DND-41 (cell line): Measurements from ENCODE around the gene WDFY4.

Experiments used
- ATAC-seq: fragments of 200-7000 bp; cut with Tn5 transposase; 3 replicates; pipeline ENCODE4 v1.9.1; 2021; ENCODE audit warnings: low read depth; ENCODE audit not compliant: insufficient read depth
- DNase-seq: peaks from one replicate; pipeline ENCODE4 v3.0.0-alpha.2; 2020
- H2AFZ ChIP-seq: 2 replicates; pipeline ENCODE4 v1.6.0; 2012; ENCODE audit warnings: low read depth, low read length
- H3K27ac ChIP-seq: 2 replicates; pipeline ENCODE4 v1.5.1; 2012; ENCODE audit warnings: low read length, inconsistent platforms
- H3K27me3 ChIP-seq: fragments of 200-600 bp; sonication (generic); 2 replicates; pipeline ENCODE4 v1.6.0; 2012; ENCODE audit warnings: low read length, mild to moderate bottlenecking, inconsistent platforms; ENCODE audit not compliant: insufficient read depth, poor library complexity
- H3K36me3 ChIP-seq: 2 replicates; pipeline ENCODE4 v1.5.1; 2012; ENCODE audit warnings: low read length, inconsistent platforms; ENCODE audit not compliant: insufficient read depth
- H3K4me1 ChIP-seq: 2 replicates; pipeline ENCODE4 v1.5.1; 2012; ENCODE audit warnings: mild to moderate bottlenecking, low read length; ENCODE audit not compliant: insufficient read depth
- H3K4me2 ChIP-seq: 2 replicates; pipeline ENCODE4 v1.6.0; 2012; ENCODE audit warnings: mild to moderate bottlenecking, moderate library complexity, low read length, inconsistent platforms; ENCODE audit not compliant: insufficient read depth
- H3K4me3 ChIP-seq, 2 experiments: fragments of 200-600 bp in 1 of 2; shearing (Covaris generic) in 1 of 2; 2 replicates each; pipeline ENCODE4 v1.5.1; 2012 to 2016; ENCODE audit warnings: inconsistent platforms in 2 of 2, low read length in 2 of 2, mild to moderate bottlenecking in 2 of 2, low read depth in 1 of 2, moderate library complexity in 1 of 2
- H3K79me2 ChIP-seq: 2 replicates; pipeline ENCODE4 v1.6.0; 2012; ENCODE audit warnings: low read length, inconsistent platforms; ENCODE audit not compliant: insufficient read depth
- H3K9ac ChIP-seq: 2 replicates; pipeline ENCODE4 v1.6.0; 2012; ENCODE audit warnings: low read depth, mild to moderate bottlenecking, inconsistent platforms, low read length, moderate library complexity
- H3K9me3 ChIP-seq: 2 replicates; pipeline ENCODE4 v1.5.1; 2012; ENCODE audit warnings: low read length, moderate library complexity, mild to moderate bottlenecking, inconsistent platforms; ENCODE audit not compliant: insufficient read depth, severe bottlenecking
- H4K20me1 ChIP-seq: 2 replicates; pipeline ENCODE4 v1.6.0; 2012; ENCODE audit warnings: low read length; ENCODE audit not compliant: insufficient read depth
- EZH2 ChIP-seq: IDR thresholded peaks from 3 replicates; pipeline ENCODE4 v1.6.1; 2012; ENCODE audit warnings: borderline replicate concordance, low read depth, mild to moderate bottlenecking, moderate library complexity, low read length, inconsistent platforms; ENCODE audit not compliant: severe bottlenecking
- TF ChIP-seq, protein P1 (sequence below): IDR thresholded peaks from 2 replicates; pipeline ENCODE4 v1.5.1; 2012; ENCODE audit warnings: borderline replicate concordance, low read length, moderate library complexity, mild to moderate bottlenecking; ENCODE audit not compliant: poor library complexity, severe bottlenecking; ENCODE audit errors: extremely low read depth

WDFY4 gene

DNA sequence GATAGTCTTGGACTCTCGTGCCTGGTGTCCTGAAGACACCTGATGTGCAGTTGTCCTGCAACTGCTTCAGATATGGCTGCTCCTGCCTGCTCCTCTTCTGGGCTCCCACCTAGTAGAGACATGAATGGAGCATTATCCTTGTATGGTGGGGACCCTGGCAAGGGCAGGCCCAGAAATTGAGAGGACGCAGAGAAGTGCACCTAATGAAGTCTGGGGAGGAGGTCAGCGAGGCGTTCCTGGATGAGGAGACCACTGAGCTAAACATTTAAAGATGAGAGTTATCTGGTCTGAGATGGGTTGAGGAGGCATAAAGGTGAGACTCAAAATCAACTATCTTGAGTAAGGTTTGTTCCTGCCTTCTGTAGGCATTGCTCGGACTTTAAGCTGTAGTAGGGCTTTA, 66.3 kb downstream of the WDFY4 start:
- Histone ChIP-seq H2AFZ (no peak overlapping the region), H3K79me2 (no peaks in the 10 kb centered on the region), H3K9me3 (no peaks in the 10 kb centered on the region), H3K27ac (no peak overlapping the region), H3K9ac (no peak overlapping the region), H3K36me3 (no peaks in the 10 kb centered on the region), H3K4me1 (no peaks in the 10 kb centered on the region), H3K4me3 (no peak overlapping the region), H3K4me2 (no peak overlapping the region), H3K27me3 (peaks cover 4% of the 10 kb centered on the region), H4K20me1 (no peaks in the 10 kb centered on the region)
- TF ChIP-seq, protein P1, sequence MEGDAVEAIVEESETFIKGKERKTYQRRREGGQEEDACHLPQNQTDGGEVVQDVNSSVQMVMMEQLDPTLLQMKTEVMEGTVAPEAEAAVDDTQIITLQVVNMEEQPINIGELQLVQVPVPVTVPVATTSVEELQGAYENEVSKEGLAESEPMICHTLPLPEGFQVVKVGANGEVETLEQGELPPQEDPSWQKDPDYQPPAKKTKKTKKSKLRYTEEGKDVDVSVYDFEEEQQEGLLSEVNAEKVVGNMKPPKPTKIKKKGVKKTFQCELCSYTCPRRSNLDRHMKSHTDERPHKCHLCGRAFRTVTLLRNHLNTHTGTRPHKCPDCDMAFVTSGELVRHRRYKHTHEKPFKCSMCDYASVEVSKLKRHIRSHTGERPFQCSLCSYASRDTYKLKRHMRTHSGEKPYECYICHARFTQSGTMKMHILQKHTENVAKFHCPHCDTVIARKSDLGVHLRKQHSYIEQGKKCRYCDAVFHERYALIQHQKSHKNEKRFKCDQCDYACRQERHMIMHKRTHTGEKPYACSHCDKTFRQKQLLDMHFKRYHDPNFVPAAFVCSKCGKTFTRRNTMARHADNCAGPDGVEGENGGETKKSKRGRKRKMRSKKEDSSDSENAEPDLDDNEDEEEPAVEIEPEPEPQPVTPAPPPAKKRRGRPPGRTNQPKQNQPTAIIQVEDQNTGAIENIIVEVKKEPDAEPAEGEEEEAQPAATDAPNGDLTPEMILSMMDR, result no peak
- no peak for TF ChIP-seq EZH2
- DNase-seq (no peak), ATAC-seq (no peak)

DNA sequence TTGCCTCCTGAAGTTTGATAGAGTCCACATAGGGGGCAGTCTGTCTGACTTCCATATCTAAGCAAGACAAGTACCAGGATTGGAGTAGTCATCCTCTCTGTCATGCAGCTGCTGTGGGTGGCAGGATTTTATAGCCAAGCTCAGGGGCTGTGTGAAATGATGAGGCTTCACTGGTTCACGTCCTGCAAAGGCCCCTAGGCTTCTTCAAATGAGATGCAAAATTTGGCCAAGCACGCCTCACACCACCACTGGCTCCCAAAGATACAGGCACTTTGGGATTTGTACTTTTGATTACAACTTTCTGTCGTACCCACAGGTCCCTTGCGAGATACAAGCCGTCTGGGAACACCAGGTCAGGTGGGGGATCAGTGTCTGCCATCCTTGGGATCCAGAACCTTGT, 67.1 kb downstream of the WDFY4 start:
- H3K9me3 ChIP-seq, result no peaks in the 10 kb centered on the region
- no peak overlapping the region for H3K4me3 ChIP-seq
- no peaks in the 10 kb centered on the region for H4K20me1 ChIP-seq
- DNase-seq (no peak), ATAC-seq (no peak)
- H3K9ac ChIP-seq, result no peak overlapping the region
- H3K27ac ChIP-seq, result no peak overlapping the region
- no peaks in the 10 kb centered on the region for H3K79me2 ChIP-seq
- no peaks in the 10 kb centered on the region for H3K36me3 ChIP-seq
- TF ChIP-seq EZH2, result no peak
- TF ChIP-seq, protein P1, result no peak
- no peak overlapping the region for H2AFZ ChIP-seq
- H3K4me2 ChIP-seq, result no peak overlapping the region
- no peaks in the 10 kb centered on the region for H3K4me1 ChIP-seq
- peaks cover 4% of the 10 kb centered on the region for H3K27me3 ChIP-seq

DNA sequence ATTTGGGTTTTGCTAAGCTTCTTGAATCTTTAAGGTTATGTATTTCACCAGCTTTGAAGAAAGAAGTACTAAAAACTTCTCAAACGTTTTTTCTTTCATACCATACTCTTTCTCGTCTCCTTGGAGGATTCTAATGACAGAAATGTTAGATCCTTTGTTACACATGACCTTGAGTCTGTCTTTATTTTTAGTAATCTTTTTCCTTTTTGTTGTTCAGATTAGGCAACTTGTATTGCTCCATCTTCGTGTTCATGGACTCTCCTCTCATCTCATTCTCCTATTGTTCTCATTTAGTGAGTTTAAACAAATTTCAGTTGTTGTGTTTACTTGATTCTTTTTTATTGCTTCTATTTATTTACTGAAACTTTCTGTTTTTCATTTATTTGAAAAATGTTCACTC, 73.7 kb downstream of the WDFY4 start:
- Histone ChIP-seq H3K27ac (no peak overlapping the region), H3K4me1 (no peaks in the 10 kb centered on the region), H3K4me3 (no peak overlapping the region), H3K9ac (no peak overlapping the region), H3K9me3 (no peaks in the 10 kb centered on the region), H3K4me2 (no peak overlapping the region), H3K79me2 (no peaks in the 10 kb centered on the region), H3K36me3 (no peaks in the 10 kb centered on the region), H4K20me1 (no peaks in the 10 kb centered on the region), H3K27me3 (peaks cover 4% of the 10 kb centered on the region), H2AFZ (no peak overlapping the region)
- ATAC-seq, result no peak
- no peak for DNase-seq
- TF ChIP-seq EZH2, result no peak
- TF ChIP-seq, protein P1, result no peak

DNA sequence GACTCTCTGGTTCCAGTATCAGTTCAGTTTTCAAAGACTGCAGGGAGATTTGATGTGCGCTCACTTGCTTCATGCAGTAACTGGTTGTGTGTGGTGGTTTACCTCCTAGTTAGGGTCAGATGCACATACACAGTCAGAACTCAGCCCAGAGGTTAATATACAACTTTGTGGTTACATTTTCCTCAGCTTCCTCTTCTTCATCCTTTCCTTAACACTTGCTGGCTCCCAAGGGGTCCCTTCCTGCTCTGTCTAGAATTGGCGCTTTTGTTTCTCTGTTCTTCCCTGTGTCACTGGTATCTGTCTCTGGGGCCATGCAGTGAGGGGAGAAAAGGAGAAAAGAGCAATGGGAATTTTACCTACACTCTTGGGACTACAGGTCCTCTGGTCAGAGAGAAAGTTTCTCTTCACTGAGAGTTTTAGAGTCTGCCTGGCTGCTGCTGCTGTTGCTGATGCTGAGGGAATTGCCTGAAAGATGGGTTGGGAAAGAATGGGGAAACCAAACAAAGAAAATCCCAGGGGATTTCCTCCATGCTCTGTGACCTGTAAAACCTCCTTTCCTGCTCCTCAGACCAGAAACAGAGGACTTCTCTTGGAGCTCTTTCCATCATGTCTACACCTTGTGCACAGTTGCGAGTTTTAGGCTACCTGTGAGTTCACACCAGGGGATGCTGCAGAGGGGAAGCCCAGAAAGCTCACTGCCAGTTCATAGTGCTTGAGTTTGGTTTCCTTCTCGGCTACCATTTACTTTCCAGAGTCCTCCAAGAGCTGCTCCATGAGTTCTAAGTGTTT, 74.6 kb downstream of the WDFY4 start:
- Histone ChIP-seq H3K4me2 (no peak overlapping the region), H3K4me1 (no peaks in the 10 kb centered on the region), H2AFZ (no peak overlapping the region), H3K9me3 (no peaks in the 10 kb centered on the region), H3K27ac (no peak overlapping the region), H4K20me1 (no peaks in the 10 kb centered on the region), H3K4me3 (no peak overlapping the region), H3K9ac (no peak overlapping the region), H3K79me2 (no peaks in the 10 kb centered on the region), H3K36me3 (no peaks in the 10 kb centered on the region), H3K27me3 (peaks cover 4% of the 10 kb centered on the region)
- DNase-seq, result no peak
- no peak for ATAC-seq
- TF ChIP-seq EZH2, result no peak
- TF ChIP-seq, protein P1, result no peak
